GM21390 (cell line): ENCODE results near the gene GABRB2.
"Not testable (repeated sequence)": the region's sequence is repeated elsewhere in the genome, so short reads cannot be mapped to it uniquely, and the experiment has no call there.

Source experiments
- ATAC-seq: cut with Tn5 transposase; IDR thresholded peaks from one replicate; pipeline ENCODE4 v1.9.1; 2021; ENCODE audit not compliant: unreplicated experiment

Gene GABRB2

DNA sequence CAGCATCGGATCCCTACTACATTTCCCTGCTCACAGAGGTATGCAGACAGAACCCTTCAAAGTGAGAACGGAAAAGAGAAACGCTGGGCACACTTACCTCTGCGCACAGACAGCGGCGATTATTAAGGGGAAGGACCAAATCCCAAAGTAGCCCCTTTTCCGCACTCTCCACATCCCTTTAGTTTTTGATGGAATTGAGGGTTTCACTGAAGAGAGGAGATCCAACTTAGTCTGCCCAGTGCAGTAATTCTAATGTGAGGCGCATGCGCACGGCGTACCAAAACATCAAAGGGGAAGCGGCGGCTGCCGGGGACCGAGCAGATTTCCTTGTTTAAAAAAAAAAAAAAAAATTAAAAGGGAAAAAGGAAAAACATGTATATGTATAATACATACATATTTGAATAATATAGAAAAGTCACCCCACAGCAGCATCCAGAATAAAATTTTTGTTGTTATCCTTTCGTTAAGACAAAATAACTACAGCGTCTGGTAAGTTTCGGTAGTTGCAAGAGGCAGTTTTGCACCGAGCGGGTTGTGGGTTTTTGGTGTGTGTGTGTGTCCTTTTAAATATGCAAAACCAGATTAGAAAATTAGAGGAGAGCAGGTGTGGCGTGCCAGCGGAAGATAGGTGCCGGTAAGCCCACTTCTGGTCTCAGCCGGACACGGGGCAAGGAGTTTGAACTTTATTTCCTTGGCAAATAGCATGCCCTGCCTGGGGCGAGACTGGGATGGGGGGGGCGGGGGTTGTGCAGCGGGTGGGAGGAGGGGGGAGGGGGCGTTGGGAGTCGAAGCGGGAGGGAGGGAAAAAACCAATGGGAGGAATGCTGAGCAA is at the start of gene GABRB2:
TSS of gene GABRB2 (minus strand) at position 256 of the 832 bp plus-strand sequence. CDS start at position 174, 82 bp downstream.
- peak; percentile 73 for ATAC-seq

DNA sequence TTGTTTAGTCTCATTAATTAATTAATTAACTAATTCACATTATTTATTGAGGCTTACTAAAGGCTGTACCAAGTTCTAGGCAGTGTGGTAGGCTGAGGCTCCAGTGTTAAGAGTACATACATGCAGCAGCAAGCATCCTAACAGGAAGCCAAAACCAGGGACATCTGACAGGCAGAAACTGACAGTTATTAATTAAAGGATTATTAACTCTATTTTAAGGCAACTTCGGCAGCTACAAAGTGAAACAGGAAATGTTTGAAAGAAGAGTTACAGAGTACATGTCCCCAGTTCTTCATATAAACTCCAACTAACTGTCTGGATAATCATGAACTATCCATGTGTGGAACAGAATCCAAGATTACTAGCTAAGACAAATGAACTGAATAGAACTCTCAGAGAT is 39.3 kb upstream of the GABRB2 start:
- ATAC-seq, result no peak

DNA sequence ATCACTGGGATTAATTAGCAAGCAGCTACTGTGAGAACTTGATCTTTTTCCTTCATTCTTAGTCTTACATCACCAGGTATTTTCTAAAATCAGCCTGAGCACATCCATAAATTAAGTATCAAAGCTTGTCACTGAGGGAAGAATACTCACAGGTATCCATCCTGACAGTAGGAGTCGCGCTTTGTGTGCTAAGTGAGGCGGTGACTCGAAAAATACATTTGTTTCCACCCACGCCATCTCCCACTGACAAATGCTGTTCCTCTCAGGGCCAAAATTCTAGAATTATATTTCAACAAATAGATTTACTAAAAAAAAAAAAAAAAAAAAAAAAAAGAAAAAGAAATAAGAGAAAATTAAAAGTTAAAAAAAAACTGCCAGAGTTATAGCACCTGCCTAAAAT is 34.1 kb upstream of the GABRB2 start:
- no peak for ATAC-seq

DNA sequence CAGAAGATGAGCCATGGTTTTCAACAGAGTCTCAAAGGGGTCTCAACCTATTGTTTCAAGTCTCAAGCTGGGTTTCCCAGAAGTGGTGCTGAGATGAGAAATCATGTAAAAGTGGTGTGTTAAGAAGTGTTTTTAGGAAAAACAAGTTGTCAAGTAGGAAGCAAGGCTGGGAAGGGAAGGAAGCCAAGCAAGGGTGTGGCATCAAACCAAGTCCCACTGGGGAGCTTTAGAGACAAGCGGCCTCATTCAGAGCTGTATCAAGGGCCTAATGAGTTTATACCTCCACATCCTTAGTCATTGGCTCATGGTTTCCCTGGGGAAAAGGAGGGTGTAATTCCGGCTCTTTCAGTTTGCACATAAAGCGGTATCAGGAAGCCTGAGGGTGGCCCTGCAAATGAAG is 26.4 kb upstream of the GABRB2 start:
- no peak for ATAC-seq

DNA sequence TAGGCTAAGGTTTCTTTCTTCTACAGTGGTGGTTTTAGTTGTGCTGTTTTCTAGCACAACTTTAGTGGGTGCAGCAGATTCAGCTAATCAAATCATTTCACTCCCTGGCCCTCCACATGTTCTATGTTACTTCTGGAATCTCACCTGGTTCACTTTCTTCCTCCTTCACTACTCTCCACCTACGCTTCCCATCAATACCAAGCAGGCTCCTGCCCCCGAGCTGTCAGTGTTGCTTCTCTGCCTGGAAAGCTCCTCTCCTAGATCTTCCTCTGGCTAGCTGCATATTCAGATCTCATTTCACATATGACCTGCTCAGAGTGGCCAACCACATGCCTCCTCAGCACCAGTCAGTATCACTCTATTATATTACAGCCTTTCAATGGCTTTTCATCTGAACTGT is 19.6 kb upstream of the GABRB2 start:
- no peak for ATAC-seq

DNA sequence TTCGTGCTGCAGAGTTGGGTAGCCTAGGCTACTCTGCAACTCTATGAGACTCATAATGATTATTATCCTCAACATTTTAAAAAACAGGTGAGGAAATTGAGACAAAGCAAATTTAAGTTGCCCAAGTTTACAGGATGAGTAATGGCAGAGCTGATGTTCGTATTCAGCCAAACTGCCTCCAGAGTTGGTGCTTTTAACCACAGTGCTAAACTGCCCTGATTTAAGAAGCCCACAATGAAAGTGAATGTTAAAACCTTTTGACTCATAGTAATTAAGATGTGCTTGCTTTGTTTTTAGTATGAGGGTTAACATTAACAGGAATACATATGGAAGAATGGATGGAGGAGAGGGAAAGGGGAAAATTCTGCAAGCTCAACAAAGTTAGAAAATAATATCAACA is 15.9 kb upstream of the GABRB2 start:
- ATAC-seq, result no peak

DNA sequence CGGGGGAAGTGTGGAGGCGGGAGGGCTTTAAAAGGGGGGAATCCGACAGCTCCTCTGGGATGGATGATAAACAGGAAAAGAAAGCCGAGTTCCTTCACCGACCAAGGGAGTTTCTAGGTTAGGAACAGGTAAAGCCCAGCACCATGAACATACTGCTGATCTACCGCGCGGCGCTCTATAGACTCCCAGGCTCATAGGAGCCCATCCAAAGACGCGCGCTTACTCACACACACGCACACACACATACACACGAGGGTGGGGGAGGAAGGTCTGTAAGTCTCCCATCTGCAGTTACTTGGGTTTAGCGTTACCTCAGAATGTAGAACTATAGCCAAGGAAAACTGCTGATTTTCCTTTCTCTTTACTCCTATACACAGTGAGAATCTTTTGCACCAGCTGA is 2.6 kb upstream of the GABRB2 start:
- no peak for ATAC-seq

DNA sequence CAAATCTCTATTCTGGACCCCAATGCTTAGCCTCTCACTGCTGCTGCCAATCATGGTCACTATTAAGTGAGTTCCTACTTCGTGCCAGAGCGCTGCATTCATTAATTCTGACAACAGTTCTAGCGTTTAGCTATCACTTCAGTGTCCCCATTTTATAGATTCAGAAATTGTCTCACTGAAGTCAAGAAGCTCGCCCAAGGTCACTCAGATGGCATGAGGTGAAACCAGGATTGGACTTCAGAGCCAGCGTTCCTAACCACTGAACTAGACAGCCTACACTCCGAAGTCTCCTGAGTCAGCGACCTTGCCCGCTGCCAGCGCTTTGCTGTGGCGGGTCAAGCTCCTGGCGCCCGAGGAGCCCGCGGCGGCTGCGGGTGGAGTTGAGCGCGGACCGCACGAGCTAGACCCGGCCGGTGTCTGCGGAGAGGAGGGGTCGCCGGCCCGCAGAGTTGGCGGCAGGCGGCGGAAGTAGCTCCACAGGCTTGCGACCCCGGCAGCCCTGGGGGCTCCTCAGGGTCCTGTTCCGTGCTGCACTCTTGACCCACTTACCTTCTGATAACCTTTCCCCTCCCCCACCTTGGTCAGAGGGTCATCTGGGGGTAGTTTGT is 2.1 kb upstream of the GABRB2 start:
- ATAC-seq, result no peak

DNA sequence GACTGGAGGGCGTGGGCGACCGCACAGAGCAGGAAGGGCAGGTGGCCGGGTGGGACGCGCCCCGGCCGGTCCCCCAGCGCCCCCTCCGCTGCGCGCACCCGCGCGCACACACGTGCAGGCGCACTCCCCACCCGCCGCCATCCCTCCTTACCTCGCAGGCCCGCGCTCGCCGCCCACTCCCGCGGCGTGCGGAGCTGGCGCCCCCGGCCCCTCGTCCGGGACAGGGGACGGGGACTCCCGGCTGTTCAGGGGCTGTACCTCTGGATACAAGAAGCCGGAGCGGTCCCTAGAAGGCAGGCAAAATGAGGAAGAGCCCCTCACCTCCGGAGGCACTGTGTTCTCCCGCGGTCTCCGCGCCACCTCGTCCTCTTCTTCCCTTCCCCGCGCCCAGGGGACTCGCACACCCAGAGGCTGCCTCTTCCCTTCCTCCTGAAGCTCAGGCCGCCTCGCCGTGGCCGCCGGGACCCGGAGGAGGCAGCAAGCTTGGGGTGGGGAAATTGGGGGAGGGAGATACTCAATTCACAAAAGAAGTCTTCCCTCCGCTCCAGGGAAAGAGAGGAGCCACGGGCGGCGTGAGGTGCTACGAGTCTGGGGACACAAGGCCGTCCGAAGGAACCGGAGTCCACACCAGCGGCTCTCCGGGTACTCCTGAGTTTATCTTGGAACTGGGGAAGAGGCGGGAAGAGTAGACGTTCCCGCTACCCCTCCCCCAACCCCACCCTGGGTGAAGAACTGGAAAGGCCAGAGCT is 1.4 kb upstream of the GABRB2 start:
- no peak for ATAC-seq

DNA sequence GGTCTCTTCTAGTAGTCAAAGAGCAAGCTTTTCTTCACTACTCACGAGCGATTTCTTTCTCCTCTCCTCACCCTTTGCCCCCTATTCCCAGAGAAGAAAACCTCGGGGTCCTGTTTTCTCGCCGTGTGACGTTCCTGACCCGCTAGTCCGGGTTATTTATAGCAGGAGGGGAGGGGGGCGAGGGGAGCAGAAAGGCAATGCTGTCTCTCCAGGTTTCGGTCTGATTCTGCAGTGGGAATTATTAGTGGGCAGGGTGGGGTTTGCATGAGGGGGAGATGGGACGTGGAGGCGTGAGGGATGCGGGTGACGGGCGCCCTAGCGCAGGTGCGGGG is 847 bp upstream of the GABRB2 start:
- ATAC-seq, result no peak

DNA sequence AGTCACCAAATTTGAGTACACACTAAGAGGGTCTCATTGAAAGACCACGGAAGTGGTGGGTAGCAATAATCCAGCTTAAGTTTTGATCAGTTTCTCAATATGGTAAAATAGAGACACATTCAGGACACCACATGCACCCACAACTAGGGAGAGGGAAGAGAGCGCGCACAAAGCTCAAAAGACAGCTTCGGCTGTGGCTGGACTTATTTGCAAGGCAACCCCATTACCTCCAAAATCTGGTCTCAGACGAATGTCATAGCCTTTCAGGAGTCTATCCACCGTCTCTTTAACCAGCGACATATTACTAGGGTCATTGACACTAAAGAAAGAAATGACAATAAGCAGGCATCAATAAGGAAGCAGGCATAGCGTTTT is 443 bp downstream of the GABRB2 start:
- ATAC-seq, result peak; percentile 9

DNA sequence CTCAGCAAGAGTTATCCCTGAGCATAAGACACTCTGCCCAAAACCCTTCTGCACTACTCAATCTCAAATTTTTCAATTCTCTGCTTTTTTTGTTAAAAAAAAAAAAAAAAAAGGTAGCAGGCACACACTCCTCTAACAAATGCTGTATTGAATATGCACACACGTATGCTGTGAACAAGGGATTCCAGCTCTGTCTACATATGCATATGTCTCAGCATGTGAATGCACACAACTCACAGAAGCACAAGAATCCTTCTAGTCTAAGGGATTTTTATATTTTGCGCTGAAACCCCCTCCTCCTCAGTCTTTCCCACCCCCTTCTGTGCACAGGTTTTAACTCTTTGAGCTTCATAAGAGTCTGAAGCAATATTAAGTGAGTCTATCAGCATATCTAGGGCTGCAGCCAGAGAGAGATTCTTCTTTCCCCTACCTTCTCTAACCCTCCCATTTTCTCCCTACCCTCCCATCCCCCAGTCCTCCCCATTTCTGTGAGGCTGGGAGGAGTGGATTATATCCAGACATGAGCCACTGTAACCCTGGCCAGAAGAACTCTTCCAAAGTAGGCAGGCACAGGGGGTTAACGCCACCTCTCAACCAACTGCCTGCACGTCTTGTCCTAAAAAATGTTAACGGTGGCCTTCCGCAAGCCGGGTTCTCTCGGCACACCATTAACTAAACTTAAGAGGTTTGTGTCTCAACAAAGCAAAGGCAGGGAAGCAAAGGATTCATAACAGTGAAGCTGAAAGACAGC is 1.0 kb downstream of the GABRB2 start:
- ATAC-seq, result no peak

DNA sequence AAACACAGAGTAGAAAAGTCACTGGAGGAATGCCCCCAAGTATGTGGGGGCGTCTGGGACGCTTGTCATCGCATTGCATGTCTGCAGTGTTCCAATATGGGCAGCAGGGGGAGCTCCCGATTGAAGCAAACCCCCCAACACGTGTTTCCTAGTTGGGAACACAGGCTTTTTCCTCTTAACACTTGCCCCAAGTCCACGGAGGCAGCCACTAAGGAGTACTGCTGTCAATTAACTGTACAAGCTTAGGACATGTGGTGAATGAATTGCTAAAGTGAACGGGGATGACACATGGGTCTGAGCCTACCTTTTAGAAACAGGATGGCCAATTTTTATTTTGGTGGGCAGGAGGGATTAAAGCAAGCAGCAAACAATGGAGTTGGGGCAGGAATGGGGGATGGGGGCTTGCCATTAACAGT is 2.2 kb downstream of the GABRB2 start:
- ATAC-seq, result peak; percentile 43

DNA sequence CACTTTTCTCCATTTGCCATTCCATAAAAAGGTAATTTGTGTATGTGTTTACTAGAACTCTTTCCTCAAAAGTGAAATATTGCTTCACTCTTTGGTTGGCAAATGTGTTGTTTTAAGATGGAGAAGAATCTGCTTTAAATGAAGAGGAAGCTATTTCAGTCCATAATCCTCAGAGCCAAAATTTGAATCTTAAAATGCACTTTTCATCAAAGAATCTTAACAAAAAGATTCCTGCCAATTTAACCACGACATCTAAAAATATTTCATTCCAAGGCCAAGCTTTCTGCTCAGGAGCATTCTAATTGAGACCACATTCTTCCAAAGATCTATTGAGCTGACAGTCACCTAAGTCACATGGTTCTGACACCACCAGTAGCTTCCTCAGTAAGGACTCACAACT is 7.5 kb downstream of the GABRB2 start:
- ATAC-seq, result no peak

DNA sequence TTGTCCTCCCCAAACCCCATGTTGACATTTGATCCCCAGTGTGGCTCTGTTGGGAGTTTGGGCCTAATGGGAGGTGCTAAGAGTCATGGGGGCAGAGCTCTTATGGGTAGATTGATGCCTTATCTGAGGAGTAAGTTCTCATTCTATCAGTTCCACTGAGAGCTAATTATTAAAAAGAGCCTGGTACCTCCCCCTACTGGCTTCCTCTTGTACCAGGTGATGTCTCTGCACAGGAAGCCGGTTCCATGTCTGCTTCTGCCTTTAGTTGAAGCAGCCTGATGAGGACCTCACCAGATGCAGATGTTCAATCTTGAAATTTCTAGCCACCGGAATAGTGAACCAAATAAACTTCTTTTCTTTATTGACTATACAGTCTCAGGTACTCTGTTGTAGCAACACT is 10.8 kb downstream of the GABRB2 start:
- ATAC-seq, result peak; percentile 71

DNA sequence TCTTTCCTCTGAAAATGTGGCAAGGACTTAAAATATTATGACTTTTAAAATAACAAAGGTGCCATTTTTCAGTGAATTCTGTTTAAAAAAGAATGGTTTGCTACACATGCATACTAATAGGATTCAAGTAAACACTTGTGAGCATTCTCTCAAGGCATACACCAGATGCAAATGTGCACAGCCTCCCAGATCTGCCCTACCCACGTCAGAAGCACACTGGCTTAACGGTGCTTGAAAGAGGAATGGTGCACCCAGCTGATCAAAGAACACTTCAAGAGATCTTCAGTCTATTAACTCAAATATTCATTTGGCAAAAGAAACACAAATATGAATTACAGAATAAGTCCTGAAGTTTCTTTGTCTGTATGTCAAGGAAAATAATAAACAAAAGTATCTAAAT is 15.8 kb downstream of the GABRB2 start:
- no peak for ATAC-seq

DNA sequence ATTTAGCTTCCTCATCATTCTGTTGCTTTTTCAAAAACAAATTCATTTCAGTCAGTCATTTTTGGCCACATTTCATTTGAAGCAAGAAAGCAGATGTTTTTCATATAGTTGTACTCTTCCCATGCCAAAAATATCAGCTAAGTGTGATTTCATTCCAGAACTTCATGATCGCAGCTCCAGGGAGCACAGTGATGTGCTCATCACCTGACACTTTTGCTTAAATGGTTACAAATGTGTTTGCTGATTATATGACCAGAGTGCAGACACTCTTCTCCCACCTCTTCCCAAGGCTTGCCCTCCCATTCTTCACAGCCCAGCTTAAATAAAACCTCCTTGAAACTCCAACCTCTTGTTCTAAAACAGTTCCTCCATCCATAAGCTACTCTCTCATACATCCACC is 32.6 kb downstream of the GABRB2 start:
- ATAC-seq, result no peak

DNA sequence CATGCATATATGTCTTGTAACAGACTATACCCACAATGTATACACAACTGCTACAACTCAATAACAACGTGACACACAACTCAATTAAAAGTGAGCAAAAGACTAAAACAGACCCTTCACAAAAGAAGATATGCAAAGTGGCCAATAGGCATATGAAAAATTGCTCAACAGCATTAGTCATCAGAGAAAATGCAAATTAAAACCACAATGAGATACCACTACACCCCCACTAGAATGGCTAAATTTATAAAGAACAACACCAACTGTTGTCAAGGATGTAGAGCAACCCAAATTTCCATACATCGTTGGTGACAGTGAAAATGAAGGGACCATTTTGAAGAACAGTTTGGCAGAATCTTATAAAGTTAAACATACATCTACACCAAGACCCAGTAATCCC is 38.9 kb downstream of the GABRB2 start:
- peak; percentile 51 for ATAC-seq

DNA sequence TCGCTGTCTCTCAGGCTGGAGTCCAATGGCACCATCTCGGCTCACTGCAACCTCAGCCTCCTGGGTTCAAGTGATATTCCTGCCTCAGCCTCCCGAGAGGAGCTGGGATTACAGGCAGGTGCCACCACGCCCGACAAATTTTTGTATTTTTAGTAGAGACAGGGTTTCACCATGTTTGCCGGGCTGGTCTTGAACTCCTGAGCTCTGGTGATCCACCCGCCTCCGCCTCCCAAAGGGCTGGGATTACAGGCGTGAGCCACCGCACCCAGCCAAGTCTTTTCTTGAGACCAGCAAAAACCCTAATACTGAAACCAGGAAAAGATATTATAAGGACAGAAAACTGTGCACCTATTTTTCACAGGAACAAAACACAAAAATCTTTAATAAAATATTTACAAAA is 41.4 kb downstream of the GABRB2 start:
- not testable (repeated sequence) for ATAC-seq

DNA sequence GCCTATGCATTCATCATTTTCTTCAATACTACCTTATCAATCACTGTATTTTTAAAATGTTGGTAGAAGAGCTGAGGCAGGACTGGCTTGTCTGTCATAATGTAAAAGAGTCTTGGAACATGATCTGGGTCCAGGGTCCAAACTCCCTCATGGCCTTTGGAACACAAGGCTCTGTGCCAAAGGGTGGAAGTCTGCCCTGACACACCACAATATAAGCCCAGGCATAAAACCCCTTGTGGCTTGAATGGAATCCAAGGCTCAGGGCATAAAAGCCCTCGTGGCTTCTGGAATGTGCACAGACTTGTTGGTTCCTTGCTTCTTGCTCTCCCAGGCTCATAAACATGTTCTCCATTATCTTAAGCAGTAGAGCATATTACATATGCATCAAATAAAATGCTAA is 48.0 kb downstream of the GABRB2 start:
- no peak for ATAC-seq

DNA sequence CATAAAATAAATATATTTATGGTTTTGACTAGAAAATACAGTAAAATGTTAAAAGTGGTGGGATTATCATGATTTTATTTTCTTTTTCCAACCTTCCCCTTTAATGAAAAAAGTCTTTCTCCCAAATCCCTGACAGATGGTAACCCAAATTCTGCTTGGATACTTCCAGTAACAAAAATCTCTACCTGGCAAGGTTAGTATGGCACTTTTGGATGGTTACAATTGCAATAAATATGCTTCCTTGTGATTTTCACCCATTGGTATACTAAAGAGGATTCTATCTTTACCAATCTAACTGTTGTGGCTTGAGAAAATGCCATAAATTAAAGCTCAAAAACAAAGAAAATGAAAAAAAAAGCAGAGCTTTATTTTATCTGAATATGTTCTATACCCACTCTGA is 62.8 kb downstream of the GABRB2 start:
- no peak for ATAC-seq
